Epithelial cell of prostate (primary cell): ENCODE data around the gene CDAN1.
"Not testable (repeated sequence)": the region's sequence is repeated elsewhere in the genome, so short reads cannot be mapped to it uniquely, and the experiment has no call there.

ENCODE experiments used
- DNase-seq: peaks from one replicate; pipeline ENCODE4 v3.0.0-alpha.2; 2011; ENCODE audit warnings: low read depth, low spot score
- H3K27ac ChIP-seq: fragments of 450-650 bp; 2 replicates; pipeline ENCODE4 v1.5.1; 2017; ENCODE audit warnings: mild to moderate bottlenecking

Gene CDAN1, protein sequence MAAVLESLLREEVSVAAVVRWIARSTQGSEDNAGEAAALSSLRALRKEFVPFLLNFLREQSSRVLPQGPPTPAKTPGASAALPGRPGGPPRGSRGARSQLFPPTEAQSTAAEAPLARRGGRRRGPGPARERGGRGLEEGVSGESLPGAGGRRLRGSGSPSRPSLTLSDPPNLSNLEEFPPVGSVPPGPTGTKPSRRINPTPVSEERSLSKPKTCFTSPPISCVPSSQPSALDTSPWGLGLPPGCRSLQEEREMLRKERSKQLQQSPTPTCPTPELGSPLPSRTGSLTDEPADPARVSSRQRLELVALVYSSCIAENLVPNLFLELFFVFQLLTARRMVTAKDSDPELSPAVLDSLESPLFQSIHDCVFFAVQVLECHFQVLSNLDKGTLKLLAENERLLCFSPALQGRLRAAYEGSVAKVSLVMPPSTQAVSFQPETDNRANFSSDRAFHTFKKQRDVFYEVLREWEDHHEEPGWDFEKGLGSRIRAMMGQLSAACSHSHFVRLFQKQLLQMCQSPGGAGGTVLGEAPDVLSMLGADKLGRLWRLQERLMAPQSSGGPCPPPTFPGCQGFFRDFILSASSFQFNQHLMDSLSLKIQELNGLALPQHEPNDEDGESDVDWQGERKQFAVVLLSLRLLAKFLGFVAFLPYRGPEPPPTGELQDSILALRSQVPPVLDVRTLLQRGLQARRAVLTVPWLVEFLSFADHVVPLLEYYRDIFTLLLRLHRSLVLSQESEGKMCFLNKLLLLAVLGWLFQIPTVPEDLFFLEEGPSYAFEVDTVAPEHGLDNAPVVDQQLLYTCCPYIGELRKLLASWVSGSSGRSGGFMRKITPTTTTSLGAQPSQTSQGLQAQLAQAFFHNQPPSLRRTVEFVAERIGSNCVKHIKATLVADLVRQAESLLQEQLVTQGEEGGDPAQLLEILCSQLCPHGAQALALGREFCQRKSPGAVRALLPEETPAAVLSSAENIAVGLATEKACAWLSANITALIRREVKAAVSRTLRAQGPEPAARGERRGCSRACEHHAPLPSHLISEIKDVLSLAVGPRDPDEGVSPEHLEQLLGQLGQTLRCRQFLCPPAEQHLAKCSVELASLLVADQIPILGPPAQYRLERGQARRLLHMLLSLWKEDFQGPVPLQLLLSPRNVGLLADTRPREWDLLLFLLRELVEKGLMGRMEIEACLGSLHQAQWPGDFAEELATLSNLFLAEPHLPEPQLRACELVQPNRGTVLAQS

DNA sequence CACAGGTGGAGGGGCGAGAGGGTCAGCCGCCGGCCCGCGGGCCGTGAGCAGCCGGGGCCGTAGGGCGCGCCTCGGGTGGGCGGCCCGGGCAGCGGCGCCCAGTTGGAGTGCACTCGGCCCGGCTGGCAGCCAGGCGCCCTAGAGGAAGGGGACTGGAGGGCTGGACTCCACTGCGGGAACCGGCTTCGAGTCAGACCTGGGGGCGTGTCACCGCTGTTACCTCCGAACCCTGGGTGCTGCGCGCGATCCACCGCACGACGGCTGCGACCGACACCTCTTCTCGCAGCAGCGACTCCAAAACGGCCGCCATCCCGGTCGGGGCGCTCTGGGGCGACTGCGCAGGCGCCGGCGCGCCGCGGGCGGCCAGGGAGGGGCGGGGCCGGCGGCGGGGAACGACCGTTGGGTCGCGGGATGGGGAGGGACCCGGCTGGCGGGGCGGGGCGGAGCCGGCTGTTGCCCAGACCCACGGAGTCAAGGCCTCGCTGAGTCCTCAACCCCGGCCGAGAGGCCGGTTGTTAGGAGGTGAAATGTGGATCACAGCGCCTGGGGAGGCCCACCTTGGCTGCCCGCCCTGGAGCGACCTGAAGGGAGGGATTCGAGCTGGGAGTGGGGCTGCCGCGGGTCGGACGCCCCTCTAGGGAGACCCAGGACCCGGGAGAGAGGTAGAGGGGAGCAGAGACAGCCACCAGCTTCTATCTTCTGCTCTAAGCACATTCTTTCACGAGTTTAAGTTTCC is at the start of gene CDAN1:
CDAN1 (minus strand) TSS at position 336 of the 736 bp plus-strand sequence; CDS start at position 310, 26 bp downstream.
- no peak for DNase-seq
- peak within 1 kb of the TSS; percentile 55 for H3K27ac ChIP-seq

DNA sequence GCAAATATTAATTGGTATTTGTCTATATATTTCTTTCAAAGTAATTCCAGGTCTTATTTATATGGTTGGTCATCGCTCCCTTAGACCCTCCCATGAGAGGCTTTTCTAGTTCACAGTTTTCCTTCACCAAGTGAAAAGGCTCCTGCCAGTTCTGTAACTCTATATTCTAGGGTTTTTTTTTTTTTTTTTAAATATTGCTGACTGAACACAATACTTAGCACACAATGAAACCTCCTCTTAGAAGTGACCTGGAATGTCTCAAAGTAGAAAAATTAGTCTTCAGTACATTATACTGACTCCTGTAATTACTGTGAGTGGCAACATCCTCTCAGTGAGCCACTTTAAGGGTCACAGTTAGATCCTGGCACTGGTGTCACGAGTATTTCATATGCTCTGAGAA is 48.6 kb upstream of the CDAN1 start:
- no peak overlapping the region for H3K27ac ChIP-seq
- DNase-seq: no peak

DNA sequence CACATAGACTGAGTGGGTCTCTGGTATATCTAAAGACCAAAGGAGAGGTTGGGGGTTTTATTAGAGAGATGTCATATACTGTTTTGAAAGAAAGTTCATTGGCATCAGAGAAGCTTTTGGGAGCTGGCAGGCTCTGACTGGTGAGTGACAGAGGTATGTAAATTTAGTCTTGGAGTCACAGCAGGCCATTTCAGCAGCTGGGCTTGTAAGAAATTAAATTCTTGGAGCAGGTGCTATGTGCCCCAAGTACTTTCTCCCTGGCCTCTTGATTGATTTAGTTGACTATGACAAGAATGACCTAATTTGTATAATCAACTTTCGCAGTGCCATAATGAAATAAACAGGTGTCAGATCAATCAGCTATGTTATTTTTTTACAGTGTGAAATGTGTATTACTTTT is 47.8 kb upstream of the CDAN1 start:
- H3K27ac ChIP-seq: no peak overlapping the region
- DNase-seq: no peak

DNA sequence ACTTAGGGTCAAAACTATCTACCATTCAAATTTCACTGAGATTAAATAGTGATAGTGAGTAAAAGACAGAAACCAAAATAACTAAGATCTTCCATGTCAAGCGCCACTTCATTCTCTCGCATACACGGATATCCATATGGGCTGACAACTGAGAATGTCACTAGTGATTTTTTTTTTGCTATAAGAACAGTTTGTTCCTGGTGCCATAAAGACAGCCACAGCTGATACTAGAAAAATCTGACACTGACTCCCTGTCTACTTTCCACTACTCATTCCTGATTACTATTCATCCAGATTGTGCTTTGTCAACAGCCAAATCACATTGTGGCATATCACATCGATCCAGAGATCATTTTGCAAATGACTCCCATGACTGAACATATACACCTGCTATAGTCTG is 45.8 kb upstream of the CDAN1 start:
- no peak overlapping the region for H3K27ac ChIP-seq
- DNase-seq: no peak

DNA sequence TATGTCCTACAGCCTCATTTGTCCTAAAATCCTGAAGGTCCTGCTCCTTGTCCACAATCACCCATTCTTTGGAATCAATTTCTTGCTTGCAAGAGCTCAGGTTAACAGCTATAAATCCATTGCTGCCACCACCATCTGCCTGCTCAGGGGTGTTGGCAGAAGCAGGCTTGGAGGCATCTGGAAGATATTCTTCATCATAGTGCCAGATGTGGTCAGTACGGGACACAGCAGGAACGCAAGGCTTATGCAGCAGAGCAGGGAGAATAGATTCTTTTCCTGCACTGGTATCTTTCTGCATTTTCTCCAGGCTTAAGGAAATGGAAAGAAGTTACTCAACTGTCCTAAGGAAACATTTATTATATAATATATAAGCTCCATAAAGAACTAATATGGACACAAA is 38.5 kb upstream of the CDAN1 start:
- H3K27ac ChIP-seq: no peak overlapping the region
- no peak for DNase-seq

DNA sequence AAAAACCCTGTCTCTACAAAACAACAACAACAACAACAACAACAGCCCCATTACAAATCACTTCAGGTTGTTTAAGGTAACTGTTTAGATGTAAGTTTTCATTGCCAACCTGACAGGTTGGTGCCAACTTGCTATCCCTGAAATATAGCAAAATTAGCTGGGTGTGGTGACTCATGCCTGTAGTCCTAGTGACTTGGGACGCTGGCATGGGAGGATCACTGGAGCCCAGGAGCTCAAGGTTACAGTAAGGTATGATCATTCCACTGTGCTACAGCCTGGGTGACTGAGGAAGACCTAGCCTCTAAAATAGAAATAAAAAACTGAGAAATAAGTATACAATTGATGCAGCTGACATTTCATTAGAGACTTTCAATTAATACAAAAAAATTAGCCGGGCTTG is 36.0 kb upstream of the CDAN1 start:
- no peak for DNase-seq

DNA sequence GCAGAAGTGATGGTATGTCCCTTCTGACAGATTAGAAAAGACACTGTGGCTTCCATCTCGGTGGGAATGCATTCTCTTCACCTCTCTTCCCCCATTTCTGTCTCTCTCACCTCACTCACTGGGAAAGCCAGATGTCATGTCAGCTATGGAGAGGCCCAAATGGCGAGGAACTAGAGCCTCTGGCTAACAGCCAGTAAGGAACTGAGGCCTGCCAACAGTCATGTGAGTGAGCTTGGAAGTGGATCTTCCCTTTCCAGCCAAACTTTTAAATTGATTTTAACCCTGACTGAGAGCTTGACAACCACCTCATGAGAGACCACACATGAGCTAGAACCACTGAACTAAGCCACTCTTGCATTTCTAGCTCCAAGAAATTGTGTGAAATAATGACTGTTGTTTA is 35.2 kb upstream of the CDAN1 start:
- no peak overlapping the region for H3K27ac ChIP-seq
- DNase-seq: no peak

More for the DNA sequence above, 36.0 kb upstream of the CDAN1 start:
- H3K27ac ChIP-seq: no peak overlapping the region

DNA sequence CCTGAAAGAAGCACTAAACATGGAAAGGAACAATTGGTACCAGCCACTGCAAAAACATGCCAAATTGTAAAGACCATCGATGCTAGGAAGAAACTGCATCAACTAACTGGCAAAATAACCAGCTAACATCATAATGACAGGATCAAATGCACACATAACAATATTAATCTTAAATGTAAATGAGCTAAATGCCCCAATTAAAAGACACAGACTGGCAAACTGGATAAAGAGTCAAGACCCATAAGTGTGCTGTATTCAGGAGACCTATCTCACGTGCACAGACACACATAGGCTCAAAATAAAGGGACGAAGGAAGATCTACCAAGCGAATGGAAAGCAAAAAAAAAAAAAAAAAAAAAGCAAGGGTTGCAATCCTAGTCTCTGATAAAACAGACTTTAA is 29.2 kb upstream of the CDAN1 start:
- DNase-seq: not testable (repeated sequence)

DNA sequence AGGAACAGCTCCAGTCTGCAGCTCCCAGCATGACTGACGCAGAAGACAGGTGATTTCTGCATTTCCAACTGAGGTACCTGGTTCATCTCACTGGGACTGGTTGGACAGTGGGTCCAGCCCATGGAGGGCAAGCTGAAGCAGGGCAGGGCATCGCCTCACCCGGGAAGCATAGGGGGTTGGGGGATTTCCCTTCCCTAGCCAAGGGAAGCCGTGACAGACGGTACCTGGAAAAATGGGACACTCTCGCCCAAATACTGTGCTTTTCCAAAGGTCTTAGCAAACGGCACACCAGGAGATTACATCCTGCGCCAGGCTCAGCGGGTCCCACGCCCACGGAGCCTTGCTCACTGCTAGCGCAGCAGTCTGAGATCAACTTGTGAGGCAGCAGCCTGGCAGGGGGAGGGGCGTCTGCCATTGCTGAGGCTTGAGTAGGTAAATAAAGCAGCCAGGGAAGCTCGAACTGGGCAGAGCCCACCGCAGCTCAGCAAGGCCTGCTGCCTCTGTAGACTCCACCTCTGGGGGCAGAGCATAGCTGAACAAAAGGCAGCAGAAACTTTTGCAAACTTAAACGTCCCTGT is 27.3 kb upstream of the CDAN1 start:
- DNase-seq, H3K27ac ChIP-seq: not testable (repeated sequence)

More for the DNA sequence above, 29.2 kb upstream of the CDAN1 start:
- H3K27ac ChIP-seq: not testable (repeated sequence)

DNA sequence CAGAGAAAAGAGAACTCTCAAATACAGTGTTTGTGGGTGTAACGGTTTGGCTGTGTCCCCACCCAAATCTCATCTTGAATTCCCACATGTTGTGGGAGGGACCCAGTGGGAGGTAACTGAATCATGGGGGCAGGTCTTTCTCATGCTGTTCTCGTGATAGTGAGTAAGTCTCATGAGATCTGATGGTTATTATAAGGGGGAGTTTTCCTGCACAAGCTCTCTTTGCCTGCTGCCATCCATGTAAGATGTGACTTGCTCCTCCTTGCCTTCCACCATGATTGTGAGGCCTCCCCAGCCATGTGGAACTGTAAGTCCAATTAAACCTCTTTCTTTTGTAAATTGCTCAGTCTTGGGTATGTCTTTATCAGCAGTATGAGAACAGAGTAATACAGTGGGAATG is 24.9 kb upstream of the CDAN1 start:
- not testable (repeated sequence) for H3K27ac ChIP-seq, DNase-seq

DNA sequence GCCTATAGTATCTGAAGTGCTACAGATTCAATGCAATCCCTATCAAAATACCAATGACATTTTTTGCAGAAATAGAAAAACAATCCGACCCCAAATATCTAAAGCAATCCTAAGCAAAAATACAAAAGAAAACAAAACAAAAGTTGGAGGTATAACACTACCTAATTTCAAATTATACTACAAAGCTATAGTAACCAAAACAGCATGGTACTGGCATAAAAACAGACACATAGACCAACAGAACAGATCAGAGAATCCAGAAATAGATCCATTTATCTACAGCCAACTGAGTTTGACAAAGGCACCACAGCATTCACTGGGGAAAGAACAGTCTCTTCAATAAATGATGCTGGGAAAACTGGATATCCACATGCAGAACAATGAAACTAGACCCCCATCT is 23.8 kb upstream of the CDAN1 start:
- no peak overlapping the region for H3K27ac ChIP-seq
- DNase-seq: no peak

DNA sequence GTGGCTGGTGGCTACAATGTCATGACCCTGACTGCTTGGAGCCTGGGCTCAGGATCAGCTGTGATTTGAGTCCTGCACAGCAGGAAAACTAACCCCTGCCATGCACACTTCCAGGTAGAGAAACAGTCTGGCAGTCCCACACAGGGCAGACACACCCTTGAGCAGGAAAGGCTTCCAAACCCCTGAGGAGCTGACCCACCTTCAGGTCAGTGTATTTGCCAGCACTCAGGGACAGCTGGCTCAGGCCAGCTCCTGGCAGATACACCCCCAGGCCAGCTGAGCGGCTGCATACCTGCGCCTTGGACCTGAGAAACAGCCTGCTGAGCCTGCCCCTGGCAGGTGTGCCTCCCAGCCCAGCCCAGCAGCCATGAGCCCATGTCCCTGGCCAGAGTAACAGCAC is 22.2 kb upstream of the CDAN1 start:
- no peak for DNase-seq

DNA sequence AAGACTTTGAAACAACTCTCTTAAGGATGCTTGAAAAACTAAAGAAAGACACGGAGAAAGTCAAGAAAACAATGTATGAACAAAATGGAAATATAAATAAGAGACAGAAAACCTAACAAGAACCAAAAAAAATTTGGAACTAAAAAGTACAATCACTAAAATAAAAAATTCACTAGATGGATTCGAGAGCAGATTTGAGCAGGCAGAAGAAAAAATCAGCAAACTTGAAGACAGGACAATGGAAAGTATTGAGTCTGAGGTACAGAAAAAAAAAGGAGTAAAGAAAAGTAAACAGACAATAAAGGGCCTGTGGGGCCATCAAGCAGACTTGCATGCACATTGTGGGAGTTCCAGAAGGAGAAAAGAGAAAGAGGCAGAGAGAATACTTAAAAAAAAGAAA is 13.4 kb upstream of the CDAN1 start:
- H3K27ac ChIP-seq: no peak overlapping the region
- no peak for DNase-seq

More for the DNA sequence above, 22.2 kb upstream of the CDAN1 start:
- no peak overlapping the region for H3K27ac ChIP-seq

DNA sequence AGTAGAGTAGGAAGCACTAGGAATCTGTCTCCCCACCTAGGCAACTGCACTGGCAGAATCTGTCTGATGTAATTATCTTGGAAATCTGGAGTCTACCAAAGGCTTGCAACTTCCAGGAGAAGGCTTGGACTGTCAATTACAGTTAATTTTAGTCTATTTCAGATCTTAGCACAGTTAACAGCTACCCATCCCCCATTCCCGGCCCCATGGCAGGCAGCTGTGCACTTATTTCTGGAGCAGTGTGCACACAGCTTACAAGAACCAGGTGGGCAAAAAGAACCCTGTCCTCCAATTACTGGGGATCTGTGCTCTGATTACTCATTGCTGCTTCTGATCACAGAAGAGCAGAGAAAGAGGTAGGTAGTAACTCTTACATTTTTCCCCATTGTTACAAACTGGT is 12.3 kb upstream of the CDAN1 start:
- no peak for DNase-seq

DNA sequence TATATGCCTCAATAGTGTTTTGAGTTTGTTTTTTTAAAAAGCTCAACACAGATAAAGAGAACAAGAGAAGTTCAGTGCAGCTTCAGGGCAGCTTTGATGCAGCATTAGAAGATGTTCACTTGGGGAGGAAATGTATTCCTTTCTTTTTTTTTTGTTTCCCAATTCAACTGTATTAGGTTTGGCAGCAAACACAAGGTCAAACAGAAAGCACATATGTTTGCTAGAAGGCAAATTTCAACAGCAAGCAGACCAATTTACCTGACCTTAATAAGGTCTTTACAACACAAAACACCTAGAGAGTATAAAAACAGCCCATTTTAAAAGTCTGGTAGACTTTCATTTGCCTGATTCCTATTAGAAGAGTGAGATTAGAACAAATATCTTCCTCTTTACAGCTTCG is 7.3 kb upstream of the CDAN1 start:
- H3K27ac ChIP-seq: no peak overlapping the region
- DNase-seq: no peak

More for the DNA sequence above, 12.3 kb upstream of the CDAN1 start:
- no peak overlapping the region for H3K27ac ChIP-seq

DNA sequence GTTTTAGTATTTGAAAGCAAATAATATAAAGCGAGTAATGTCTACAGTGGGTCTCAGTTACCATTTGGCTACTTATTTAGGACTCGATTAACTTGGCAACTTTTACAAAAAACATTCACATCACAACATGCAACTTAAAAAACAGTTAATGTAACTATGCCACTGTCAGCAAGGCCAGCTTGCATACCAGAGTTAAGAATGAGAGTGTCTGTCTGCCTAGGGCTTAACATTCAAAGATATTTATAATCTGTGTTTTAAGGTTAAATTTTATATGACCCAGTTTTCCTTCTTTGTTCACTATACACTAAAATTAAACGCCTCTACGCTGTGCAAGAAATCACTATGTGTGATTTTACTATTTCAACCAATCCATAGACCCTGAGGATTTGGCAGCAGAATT is 5.2 kb upstream of the CDAN1 start:
- DNase-seq: no peak
- no peak overlapping the region for H3K27ac ChIP-seq

DNA sequence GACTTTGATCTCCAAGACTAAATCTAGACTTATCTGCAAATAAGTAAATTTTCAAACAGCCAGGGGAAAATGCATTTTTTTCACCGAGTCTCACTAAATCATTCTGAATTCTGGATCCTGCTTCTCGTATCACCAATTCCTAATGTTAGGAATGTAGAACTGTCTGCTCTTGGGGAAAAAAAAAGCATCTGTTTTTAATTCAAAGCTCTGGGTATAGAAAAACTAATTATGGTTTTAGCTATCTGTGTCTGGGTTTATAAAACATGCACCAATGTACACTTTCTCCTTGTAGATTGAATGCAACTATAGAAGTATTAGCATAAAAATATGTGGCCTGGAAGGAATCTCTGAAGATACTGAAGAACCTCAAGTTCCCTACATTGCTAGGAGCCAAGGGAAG is 4.8 kb upstream of the CDAN1 start:
- DNase-seq: no peak
- no peak overlapping the region for H3K27ac ChIP-seq

DNA sequence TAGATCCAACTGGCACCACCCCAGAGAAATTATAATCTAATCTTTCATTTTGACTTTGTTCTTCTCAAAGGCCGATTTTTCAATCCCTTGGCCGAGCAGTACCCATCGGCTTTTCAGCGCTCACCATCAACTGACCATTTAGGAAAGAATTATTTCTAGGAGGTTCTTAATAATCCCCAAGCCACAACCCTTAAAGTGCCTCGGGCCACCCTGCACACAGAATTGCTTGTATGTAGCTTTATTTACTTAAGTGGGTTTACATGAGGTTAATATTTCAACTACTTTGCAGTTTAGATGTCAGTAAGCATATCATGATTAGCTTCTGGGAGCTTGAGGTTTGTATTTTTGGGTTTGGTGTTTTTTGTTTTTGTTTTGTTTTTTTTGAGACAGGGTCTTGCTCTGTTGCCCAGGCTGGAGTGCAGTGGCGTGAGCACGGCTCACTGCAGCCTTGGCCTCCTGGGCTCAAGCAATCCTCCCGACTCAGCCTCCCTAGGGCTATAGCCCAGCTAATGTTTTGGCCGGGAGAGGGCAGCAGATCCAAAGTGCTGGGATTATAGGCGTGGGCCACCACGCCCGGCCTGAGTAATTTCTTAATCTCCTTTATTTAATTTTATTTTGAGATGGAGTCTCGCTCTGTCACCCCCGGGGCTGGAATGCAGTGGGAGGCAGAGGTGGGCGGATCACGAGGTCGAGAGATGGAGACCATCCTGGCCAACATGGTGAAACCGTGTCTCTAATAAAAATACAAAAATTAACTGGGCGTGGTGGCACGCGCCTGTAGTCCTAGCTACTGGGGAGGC is 801 bp upstream of the CDAN1 start:
- peak overlapping the region; percentile 55 for H3K27ac ChIP-seq
- no peak for DNase-seq
